Mesendoderm (in vitro differentiated cells): ENCODE measurements around the gene DDIT3.

ENCODE experiments used
- DNase-seq: peaks from one replicate; pipeline ENCODE4 v3.0.0; 2013
- H2AK5ac ChIP-seq: 2 replicates; pipeline ENCODE4 v1.6.1; 2013; ENCODE audit warnings: low read length, inconsistent platforms
- H2BK120ac ChIP-seq: 2 replicates; pipeline ENCODE4 v1.6.1; 2013; ENCODE audit warnings: low read depth, mild to moderate bottlenecking, low read length, moderate library complexity, mixed read lengths
- H2BK15ac ChIP-seq: replicated peaks from 2 replicates; pipeline ENCODE4 v1.6.1; 2013; ENCODE audit warnings: low read depth, mild to moderate bottlenecking, moderate library complexity
- H2BK5ac ChIP-seq: 2 replicates; pipeline ENCODE4 v1.6.1; 2013; ENCODE audit warnings: low read length, inconsistent platforms
- H3K18ac ChIP-seq: 2 replicates; pipeline ENCODE4 v1.6.1; 2013; ENCODE audit warnings: mild to moderate bottlenecking, low read length, mixed read lengths
- H3K23ac ChIP-seq: one replicate; pipeline ENCODE4 v1.6.1; 2013; ENCODE audit warnings: low read length
- H3K27ac ChIP-seq: 2 replicates; pipeline ENCODE4 v1.5.1; 2013; ENCODE audit warnings: low read depth, mild to moderate bottlenecking, inconsistent platforms, low read length, moderate library complexity
- H3K27me3 ChIP-seq: 2 replicates; pipeline ENCODE4 v1.6.1; 2013; ENCODE audit warnings: low read length, control low read depth, mild to moderate bottlenecking, inconsistent platforms; ENCODE audit not compliant: insufficient read depth, poor library complexity
- H3K36me3 ChIP-seq: 2 replicates; pipeline ENCODE4 v1.6.1; 2013; ENCODE audit warnings: low read length, inconsistent platforms; ENCODE audit not compliant: control insufficient read depth, insufficient read depth
- H3K4ac ChIP-seq: one replicate; pipeline ENCODE4 v1.6.1; 2013; ENCODE audit warnings: low read depth, mild to moderate bottlenecking, low read length, moderate library complexity
- H3K4me1 ChIP-seq: 2 replicates; pipeline ENCODE4 v1.6.1; 2013; ENCODE audit warnings: low read depth, low read length, inconsistent platforms; ENCODE audit not compliant: control insufficient read depth
- H3K4me2 ChIP-seq: 2 replicates; pipeline ENCODE4 v1.6.1; 2013; ENCODE audit warnings: low read length
- H3K4me3 ChIP-seq: 2 replicates; pipeline ENCODE4 v1.5.1; 2013; ENCODE audit warnings: mild to moderate bottlenecking, low read length
- H3K56ac ChIP-seq: one replicate; pipeline ENCODE4 v1.6.1; 2013; ENCODE audit warnings: low read length
- H3K79me1 ChIP-seq: 2 replicates; pipeline ENCODE4 v1.6.1; 2013; ENCODE audit warnings: low read length, inconsistent platforms
- H3K79me2 ChIP-seq: 2 replicates; pipeline ENCODE4 v1.6.1; 2013; ENCODE audit warnings: mild to moderate bottlenecking, low read length; ENCODE audit not compliant: control insufficient read depth, insufficient read depth
- H3K9ac ChIP-seq: 2 replicates; pipeline ENCODE4 v1.6.1; 2013; ENCODE audit warnings: low read length, inconsistent platforms
- H4K5ac ChIP-seq: one replicate; pipeline ENCODE4 v1.6.1; 2013; ENCODE audit warnings: low read length
- H4K8ac ChIP-seq: one replicate; pipeline ENCODE4 v1.6.1; 2013; ENCODE audit warnings: low read depth, mild to moderate bottlenecking, control low read depth, low read length, moderate library complexity
- WGBS: extraction: QIAGEN DNeasy Blood & Tissue Kit; methylation state at CpG from one replicate; pipeline ENCODE4 v1.1.7; 2013; ENCODE audit warnings: low lambda C conversion rate, missing lambda C conversion rate; ENCODE audit not compliant: insufficient coverage; ENCODE audit errors: extremely low coverage; 5-methylcytosine and 5-hydroxymethylcytosine counted together

Gene DDIT3

DNA sequence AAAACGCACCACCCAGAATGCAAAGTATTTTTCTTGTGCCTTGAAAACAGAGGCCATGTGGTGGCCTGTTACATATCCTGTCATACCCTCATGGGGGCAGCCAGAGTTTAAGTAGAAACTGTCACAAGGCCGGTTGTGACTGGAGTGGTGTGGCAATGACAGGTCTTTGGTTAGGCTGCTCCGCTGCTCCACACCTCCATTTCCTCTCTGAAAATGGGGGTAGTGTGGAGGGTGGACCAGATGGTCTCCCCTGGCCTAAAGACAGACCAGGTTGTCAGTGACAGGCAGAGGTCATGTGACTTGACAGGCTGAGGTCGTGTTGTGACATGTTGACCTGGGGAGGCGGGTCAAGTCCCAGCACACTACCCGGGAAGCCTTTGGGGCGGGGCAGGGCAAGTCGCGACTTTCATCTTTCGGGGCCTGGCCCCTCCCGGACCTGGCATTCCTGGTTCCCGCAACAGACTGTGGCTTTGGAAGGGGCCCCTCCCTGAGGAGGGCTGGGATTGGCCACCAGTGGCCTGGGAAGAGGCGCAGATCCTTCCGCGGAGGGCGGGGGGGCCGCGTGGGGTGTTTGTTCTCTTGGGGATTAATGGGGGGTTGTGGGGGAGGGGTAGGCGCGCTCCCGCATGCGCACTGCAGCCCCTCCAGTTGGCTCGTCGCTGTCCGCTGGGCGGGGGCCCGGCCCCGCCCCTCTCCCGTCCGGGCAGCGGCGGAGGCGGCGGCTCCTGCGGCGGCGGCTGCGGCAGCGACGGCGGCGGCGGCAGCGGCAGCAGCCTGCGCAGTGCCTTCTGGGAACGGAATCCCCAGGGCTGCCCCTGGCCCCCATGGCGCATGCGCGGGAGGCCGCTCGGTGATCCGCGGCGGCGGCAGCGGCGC is 1.9 kb upstream of the DDIT3 start, which contains the start of gene MBD6:
Gene MBD6 (plus strand): TSS at position 814 of the 876 bp plus-strand sequence. CDS start 1,480 bp downstream, outside the sequence.
- H2BK15ac ChIP-seq, result no peak within 1 kb of the TSS
- peaks cover 4% of the 10 kb centered on the region for H3K36me3 ChIP-seq
- H3K56ac ChIP-seq, result peak within 1 kb of the TSS; percentile 94
- H3K9ac ChIP-seq, result peak within 1 kb of the TSS; percentile 76
- no peak within 1 kb of the TSS for H4K5ac ChIP-seq
- no peak within 1 kb of the TSS for H2AK5ac ChIP-seq
- DNase-seq, result peak; percentile 94
- peak within 1 kb of the TSS; percentile 63 for H3K4me3 ChIP-seq
- no CpG with 5 or more reads among the region's 57 CpGs for WGBS
- H3K4me2 ChIP-seq, result peak within 1 kb of the TSS; percentile 78
- H3K27me3 ChIP-seq, result no peaks in the 10 kb centered on the region
- peak within 1 kb of the TSS; percentile 76 for H3K23ac ChIP-seq
- H4K8ac ChIP-seq, result no peak within 1 kb of the TSS
- peak within 1 kb of the TSS; percentile 38 for H3K4ac ChIP-seq
- peaks cover 6% of the 10 kb centered on the region for H3K79me1 ChIP-seq
- no peak within 1 kb of the TSS for H2BK5ac ChIP-seq
- peak within 1 kb of the TSS; percentile 86 for H3K27ac ChIP-seq
- H3K18ac ChIP-seq, result peak within 1 kb of the TSS; percentile 56
- H3K4me1 ChIP-seq, result peaks cover 9% of the 10 kb centered on the region
- H3K79me2 ChIP-seq, result peaks cover 5% of the 10 kb centered on the region
- H2BK120ac ChIP-seq, result no peak within 1 kb of the TSS

GRCh38 chr12:57521525-57522010 is 1.3 kb upstream of the DDIT3 start:
- H3K4me3 ChIP-seq, result no peak overlapping the region
- peak; percentile 85 for DNase-seq
- peak overlapping the region; percentile 90 for H3K56ac ChIP-seq
- no peak overlapping the region for H4K8ac ChIP-seq
- H3K4me2 ChIP-seq, result peak overlapping the region; percentile 78
- peaks cover 10% of the 10 kb centered on the region for H3K36me3 ChIP-seq
- peak overlapping the region; percentile 56 for H3K27ac ChIP-seq
- no peak overlapping the region for H4K5ac ChIP-seq
- H3K9ac ChIP-seq, result peak overlapping the region; percentile 55
- WGBS, result no CpG with 5 or more reads among the region's 17 CpGs
- no peak overlapping the region for H2AK5ac ChIP-seq
- H3K27me3 ChIP-seq, result no peaks in the 10 kb centered on the region
- peaks cover 9% of the 10 kb centered on the region for H3K4me1 ChIP-seq
- H3K4ac ChIP-seq, result no peak overlapping the region
- peaks cover 5% of the 10 kb centered on the region for H3K79me2 ChIP-seq
- H3K18ac ChIP-seq, result no peak overlapping the region
- H3K79me1 ChIP-seq, result peaks cover 7% of the 10 kb centered on the region
- H2BK15ac ChIP-seq, result no peak overlapping the region
- no peak overlapping the region for H2BK120ac ChIP-seq
- no peak overlapping the region for H2BK5ac ChIP-seq
- H3K23ac ChIP-seq, result no peak overlapping the region

DNA sequence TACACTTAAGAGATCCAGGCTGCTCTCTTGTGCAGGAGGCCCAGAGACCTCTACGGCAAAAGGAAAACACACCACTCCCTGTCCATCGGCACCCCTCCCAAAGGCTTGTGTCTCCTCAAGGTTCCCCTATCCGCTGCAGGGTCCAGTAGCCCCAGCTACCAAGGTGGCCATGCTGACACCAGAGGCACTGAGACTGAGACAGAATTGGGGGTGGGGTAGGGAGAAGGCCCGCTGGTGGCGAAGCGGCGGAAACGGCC is 590 bp downstream of the DDIT3 start:
- Histone ChIP-seq H3K36me3 (peaks cover 22% of the 10 kb centered on the region), H2BK120ac (no peak overlapping the region), H3K9ac (peak overlapping the region; percentile 75), H3K23ac (no peak overlapping the region), H3K4ac (peak overlapping the region; percentile 6), H3K56ac (peak overlapping the region; percentile 82), H3K18ac (peak overlapping the region; percentile 1), H2BK5ac (peak overlapping the region; percentile 1), H3K4me3 (peak overlapping the region; percentile 67), H4K8ac (no peak overlapping the region), H3K4me2 (peak overlapping the region; percentile 28), H3K27me3 (no peaks in the 10 kb centered on the region), H3K79me1 (peaks cover 11% of the 10 kb centered on the region), H3K27ac (peak overlapping the region; percentile 86), H2AK5ac (no peak overlapping the region), H4K5ac (no peak overlapping the region), H3K4me1 (peaks cover 9% of the 10 kb centered on the region), H2BK15ac (no peak overlapping the region), H3K79me2 (peaks cover 5% of the 10 kb centered on the region)
- no peak for DNase-seq
- WGBS, result no CpG with 5 or more reads among the region's 8 CpGs

DNA sequence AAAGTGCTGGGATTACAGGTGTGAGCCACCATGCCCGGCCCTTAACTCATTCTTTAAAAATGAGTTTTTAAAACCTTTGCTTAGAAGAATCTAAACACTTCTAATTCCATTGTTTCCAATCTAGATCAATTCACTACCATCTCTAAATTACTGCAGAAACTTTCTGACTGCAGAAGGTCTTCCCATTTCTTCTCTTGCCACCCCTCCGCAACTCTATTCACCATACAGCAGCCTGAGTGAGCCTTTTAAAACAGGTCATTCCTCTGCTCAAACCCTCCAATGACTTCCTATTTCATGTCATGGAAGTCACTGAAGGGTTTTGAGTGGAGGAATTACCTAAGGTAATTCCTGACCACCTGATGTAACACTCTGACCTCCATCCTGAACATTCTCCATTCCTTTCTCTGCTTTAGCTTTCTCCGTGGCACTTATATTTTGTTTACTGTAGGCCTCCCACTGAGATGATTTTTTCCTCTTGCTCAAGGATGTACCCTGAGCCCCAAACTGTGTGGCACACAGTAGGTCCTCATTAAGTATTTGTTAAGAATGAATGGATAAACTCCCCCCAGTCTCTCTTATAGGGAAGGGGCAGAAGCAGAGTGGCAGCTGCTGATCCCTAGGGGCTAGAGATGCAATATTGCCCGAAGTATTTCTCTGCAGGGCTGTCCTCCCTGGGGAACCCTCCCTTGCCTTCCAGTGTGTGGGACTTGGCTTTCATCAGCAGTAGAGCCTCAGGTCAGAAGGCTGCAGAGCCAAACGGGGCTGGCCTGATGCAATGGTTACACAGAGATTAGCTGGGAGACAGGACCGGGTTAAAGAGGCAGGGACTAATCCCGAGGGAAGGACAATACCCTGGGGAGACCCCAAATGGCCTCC is 1.2 kb downstream of the DDIT3 start:
- no peak overlapping the region for H4K5ac ChIP-seq
- H3K18ac ChIP-seq, result peak overlapping the region; percentile 1
- H2BK120ac ChIP-seq, result no peak overlapping the region
- no peak overlapping the region for H2BK5ac ChIP-seq
- peak overlapping the region; percentile 6 for H3K4ac ChIP-seq
- H4K8ac ChIP-seq, result no peak overlapping the region
- WGBS, result no CpG with 5 or more reads among the region's 7 CpGs
- DNase-seq, result peak; percentile 85
- peaks cover 9% of the 10 kb centered on the region for H3K4me1 ChIP-seq
- H3K4me3 ChIP-seq, result peak overlapping the region; percentile 67
- H3K36me3 ChIP-seq, result peaks cover 25% of the 10 kb centered on the region
- no peak overlapping the region for H3K23ac ChIP-seq
- H3K56ac ChIP-seq, result peak overlapping the region; percentile 82
- H3K27ac ChIP-seq, result peak overlapping the region; percentile 86
- H3K9ac ChIP-seq, result peak overlapping the region; percentile 75
- no peaks in the 10 kb centered on the region for H3K27me3 ChIP-seq
- H3K79me2 ChIP-seq, result peaks cover 5% of the 10 kb centered on the region
- H3K79me1 ChIP-seq, result peaks cover 8% of the 10 kb centered on the region
- peak overlapping the region; percentile 28 for H3K4me2 ChIP-seq
- no peak overlapping the region for H2AK5ac ChIP-seq
- H2BK15ac ChIP-seq, result no peak overlapping the region

GRCh38 chr12:57518176-57518919 is 2.0 kb downstream of the DDIT3 start:
- H2BK120ac ChIP-seq, result no peak overlapping the region
- WGBS, result no CpG with 5 or more reads among the region's 8 CpGs
- H3K27ac ChIP-seq, result no peak overlapping the region
- no peak overlapping the region for H3K18ac ChIP-seq
- H3K79me2 ChIP-seq, result peaks cover 5% of the 10 kb centered on the region
- no peak overlapping the region for H3K4me3 ChIP-seq
- H3K9ac ChIP-seq, result peak overlapping the region; percentile 33
- H2BK15ac ChIP-seq, result no peak overlapping the region
- H3K4me2 ChIP-seq, result peak overlapping the region; percentile 11
- H4K8ac ChIP-seq, result no peak overlapping the region
- H3K79me1 ChIP-seq, result peaks cover 6% of the 10 kb centered on the region
- H2AK5ac ChIP-seq, result no peak overlapping the region
- no peaks in the 10 kb centered on the region for H3K27me3 ChIP-seq
- H3K36me3 ChIP-seq, result peaks cover 25% of the 10 kb centered on the region
- no peak overlapping the region for H3K56ac ChIP-seq
- no peak overlapping the region for H3K23ac ChIP-seq
- H4K5ac ChIP-seq, result no peak overlapping the region
- H2BK5ac ChIP-seq, result no peak overlapping the region
- peaks cover 6% of the 10 kb centered on the region for H3K4me1 ChIP-seq
- H3K4ac ChIP-seq, result no peak overlapping the region
- no peak for DNase-seq
